ENCODE data around the gene COL26A1. TPM values are rescaled to one million over a fixed set of nuclear protein-coding genes. Genes with fewer than 3 reads are reported as not detected.
"Not testable (repeated sequence)": the region's sequence is repeated elsewhere in the genome, so short reads cannot be mapped to it uniquely, and the experiment has no call there.

COL26A1 gene
- total RNA-seq, 1 donor from 2014 or later = 1.4 TPM

- no peak for DNase-seq (ENCODE audit: low spot score)
Measured at GRCh38 chr7:101494602-101495329, 132.1 kb downstream of the COL26A1 start.

- DNase-seq (ENCODE audit: low spot score) = no peak
Measured at GRCh38 chr7:101496017-101496416, 133.3 kb downstream of the COL26A1 start.

- DNase-seq (ENCODE audit: low spot score) = no peak
Measured at GRCh38 chr7:101501351-101501750, 138.7 kb downstream of the COL26A1 start.

- no peak for DNase-seq (ENCODE audit: low spot score)
Measured at GRCh38 chr7:101502466-101503098, 139.9 kb downstream of the COL26A1 start.

GRCh38 chr7:101505510-101505909 lies 142.8 kb downstream of the COL26A1 start:
- not testable (repeated sequence) for DNase-seq (ENCODE audit: low spot score)

GRCh38 chr7:101506531-101506930 lies 143.9 kb downstream of the COL26A1 start:
- no peak for DNase-seq (ENCODE audit: low spot score)

- DNase-seq (ENCODE audit: low spot score) = no peak
Measured at GRCh38 chr7:101507327-101507726, 144.7 kb downstream of the COL26A1 start.

- DNase-seq (ENCODE audit: low spot score) = peak; percentile 68
Measured at GRCh38 chr7:101507791-101508252, 145.1 kb downstream of the COL26A1 start.

GRCh38 chr7:101510297-101510696 lies 147.6 kb downstream of the COL26A1 start:
- DNase-seq (ENCODE audit: low spot score) = no peak

- DNase-seq (ENCODE audit: low spot score) = no peak
Measured at GRCh38 chr7:101511965-101512364, 149.3 kb downstream of the COL26A1 start.

GRCh38 chr7:101516851-101517250 lies 154.2 kb downstream of the COL26A1 start:
- no peak for DNase-seq (ENCODE audit: low spot score)

- no peak for DNase-seq (ENCODE audit: low spot score)
Measured at GRCh38 chr7:101517304-101517703, 154.6 kb downstream of the COL26A1 start.

- DNase-seq (ENCODE audit: low spot score) = peak; percentile 76
Measured at GRCh38 chr7:101518336-101518735, 155.7 kb downstream of the COL26A1 start.

- DNase-seq (ENCODE audit: low spot score) = peak; percentile 84
Measured at GRCh38 chr7:101519324-101520023, 156.8 kb downstream of the COL26A1 start.

- no peak for DNase-seq (ENCODE audit: low spot score)
Measured at GRCh38 chr7:101521430-101521925, 158.8 kb downstream of the COL26A1 start.

GRCh38 chr7:101522021-101522420 lies 159.3 kb downstream of the COL26A1 start:
- no peak for DNase-seq (ENCODE audit: low spot score)

GRCh38 chr7:101527844-101528667 lies 165.4 kb downstream of the COL26A1 start:
- no peak for DNase-seq (ENCODE audit: low spot score)

GRCh38 chr7:101529560-101529959 lies 166.9 kb downstream of the COL26A1 start:
- no peak for DNase-seq (ENCODE audit: low spot score)

GRCh38 chr7:101531726-101532357 lies 169.2 kb downstream of the COL26A1 start:
- DNase-seq (ENCODE audit: low spot score) = no peak

GRCh38 chr7:101532400-101533102 lies 169.9 kb downstream of the COL26A1 start:
- no peak for DNase-seq (ENCODE audit: low spot score)

Data from umbilical cord (tissue), 2 donors.